ENCODE results near the gene SUSD4. TPM values are rescaled to one million over a fixed set of nuclear protein-coding genes. Genes with fewer than 3 reads are reported as not detected.

Gene SUSD4
- total and polyA plus RNA-seq, 9 of the 15 experiments (the other 6 are each of a cell fraction or from before 2014, with no cell fraction given): 0.06 to 1.7 (median 0.09) TPM; not detected in 4

GRCh38 chr1:223225481-223225880 lies 138.5 kb downstream of the SUSD4 start:
- 47% methylated on average over 6 of the region's 6 CpGs for WGBS (ENCODE audit: insufficient coverage, low coverage, missing lambda C conversion rate)
- Histone ChIP-seq H3K79me2 (ENCODE audit: control insufficient read depth, insufficient read depth, low read length) (no peaks in the 10 kb centered on the region), H2AFZ (ENCODE audit: low read depth, low read length) (no peak overlapping the region), H3K36me3 (ENCODE audit: control insufficient read depth, insufficient read depth, low read length) (no peaks in the 10 kb centered on the region), H3K4me1 (replicated peaks in 1 of 2; ENCODE audit: control insufficient read depth in 2 of 2, insufficient read depth in 2 of 2, low read length in 2 of 2) (peaks cover 6 to 14% of the 10 kb centered on the region in 2 experiments; a peak in 3 of 5 replicates), H3K4me2 (ENCODE audit: insufficient read depth, low read length) (no peak overlapping the region), H3K9me1 (ENCODE audit: control insufficient read depth, insufficient read depth, low read length) (no peaks in the 10 kb centered on the region), H3K9me3 (replicated peaks; ENCODE audit: control insufficient read depth, insufficient read depth, low read depth, low read length) (no peaks in the 10 kb centered on the region), H3K9ac (ENCODE audit: insufficient read depth in 1 of 2, low read depth in 2 of 2, low read length in 2 of 2) (no peak overlapping the region), H3K4me3 (no peak overlapping the region), H4K20me1 (replicated peaks; ENCODE audit: control insufficient read depth, insufficient read depth, low read length) (no peaks in the 10 kb centered on the region), H3K27me3 (ENCODE audit: control insufficient read depth in 2 of 2, insufficient read depth in 2 of 2, low read length in 2 of 2) (no peaks in the 10 kb centered on the region; a peak in 1 of 5 replicates), H3K27ac (ENCODE audit: extremely low read depth, low read depth, low read length) (no peak overlapping the region)
- ChIA-PET POLR2A (interaction anchor here (0.8 kb wide), 1 partner anchor 45 kb away, joined by 3 read pairs; no protein-coding TSS in a partner anchor), CTCF (ENCODE audit: low intra/inter-chr PET ratio) (no interaction called here)
- in situ Hi-C loops (cut with MboI): no loop called here
- DNase-seq (ENCODE audit: extremely low read depth in 1 of 4, low spot score in 3 of 4) (no peak), FAIRE-seq (no peak), ATAC-seq (no peak)
- BruUV-seq (replicated peaks): no TSS peak
- intact Hi-C loops (cut with micrococcal nuclease): no loop called here
- TF ChIP-seq ZC3H11A (IDR thresholded peaks at IDR 0.05; ENCODE audit: low read depth, low read length): no peak
- no peak for TF ChIP-seq FIP1L1 (IDR thresholded peaks at IDR 0.05; ENCODE audit: low read depth, low read length, poor library complexity, severe bottlenecking)
- TF ChIP-seq, protein P1, sequence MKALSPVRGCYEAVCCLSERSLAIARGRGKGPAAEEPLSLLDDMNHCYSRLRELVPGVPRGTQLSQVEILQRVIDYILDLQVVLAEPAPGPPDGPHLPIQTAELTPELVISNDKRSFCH (CRISPR knock-in tag; IDR thresholded peaks at IDR 0.05): no peak
- TF ChIP-seq, protein P1 (tag; IDR thresholded peaks at IDR 0.05): no peak
- no peak for TF ChIP-seq TCF3 (CRISPR knock-in tag; IDR thresholded peaks at IDR 0.05)

- ChIA-PET POLR2A (interaction anchor here (0.8 kb wide), 1 partner anchor 46 kb away, joined by 3 read pairs; no protein-coding TSS in a partner anchor), CTCF (ENCODE audit: low intra/inter-chr PET ratio) (no interaction called here)
- Histone ChIP-seq H3K4me3 (no peak overlapping the region), H3K9ac (ENCODE audit: insufficient read depth in 1 of 2, low read depth in 2 of 2, low read length in 2 of 2) (no peak overlapping the region), H3K79me2 (ENCODE audit: control insufficient read depth, insufficient read depth, low read length) (no peaks in the 10 kb centered on the region), H3K27me3 (ENCODE audit: control insufficient read depth in 2 of 2, insufficient read depth in 2 of 2, low read length in 2 of 2) (no peaks in the 10 kb centered on the region; a peak in 1 of 5 replicates), H3K36me3 (ENCODE audit: control insufficient read depth, insufficient read depth, low read length) (no peaks in the 10 kb centered on the region), H3K27ac (ENCODE audit: extremely low read depth, low read depth, low read length) (no peak overlapping the region), H3K9me3 (replicated peaks; ENCODE audit: control insufficient read depth, insufficient read depth, low read depth, low read length) (no peaks in the 10 kb centered on the region), H2AFZ (ENCODE audit: low read depth, low read length) (no peak overlapping the region), H3K9me1 (ENCODE audit: control insufficient read depth, insufficient read depth, low read length) (no peaks in the 10 kb centered on the region), H4K20me1 (replicated peaks; ENCODE audit: control insufficient read depth, insufficient read depth, low read length) (no peaks in the 10 kb centered on the region), H3K4me2 (ENCODE audit: insufficient read depth, low read length) (no peak overlapping the region), H3K4me1 (replicated peaks in 1 of 2; ENCODE audit: control insufficient read depth in 2 of 2, insufficient read depth in 2 of 2, low read length in 2 of 2) (peaks cover 3 to 11% of the 10 kb centered on the region in 2 experiments; a peak in 3 of 5 replicates)
- FAIRE-seq: no peak
- no TSS peak for BruUV-seq (replicated peaks)
- WGBS (ENCODE audit: insufficient coverage, low coverage, missing lambda C conversion rate): 66% methylated on average over 7 of the region's 7 CpGs
- no peak for DNase-seq (ENCODE audit: extremely low read depth in 1 of 4, low spot score in 3 of 4)
- in situ Hi-C loops (cut with MboI) (no loop called here), intact Hi-C loops (cut with micrococcal nuclease) (no loop called here)
- no peak for ATAC-seq
- TF ChIP-seq, protein P2, sequence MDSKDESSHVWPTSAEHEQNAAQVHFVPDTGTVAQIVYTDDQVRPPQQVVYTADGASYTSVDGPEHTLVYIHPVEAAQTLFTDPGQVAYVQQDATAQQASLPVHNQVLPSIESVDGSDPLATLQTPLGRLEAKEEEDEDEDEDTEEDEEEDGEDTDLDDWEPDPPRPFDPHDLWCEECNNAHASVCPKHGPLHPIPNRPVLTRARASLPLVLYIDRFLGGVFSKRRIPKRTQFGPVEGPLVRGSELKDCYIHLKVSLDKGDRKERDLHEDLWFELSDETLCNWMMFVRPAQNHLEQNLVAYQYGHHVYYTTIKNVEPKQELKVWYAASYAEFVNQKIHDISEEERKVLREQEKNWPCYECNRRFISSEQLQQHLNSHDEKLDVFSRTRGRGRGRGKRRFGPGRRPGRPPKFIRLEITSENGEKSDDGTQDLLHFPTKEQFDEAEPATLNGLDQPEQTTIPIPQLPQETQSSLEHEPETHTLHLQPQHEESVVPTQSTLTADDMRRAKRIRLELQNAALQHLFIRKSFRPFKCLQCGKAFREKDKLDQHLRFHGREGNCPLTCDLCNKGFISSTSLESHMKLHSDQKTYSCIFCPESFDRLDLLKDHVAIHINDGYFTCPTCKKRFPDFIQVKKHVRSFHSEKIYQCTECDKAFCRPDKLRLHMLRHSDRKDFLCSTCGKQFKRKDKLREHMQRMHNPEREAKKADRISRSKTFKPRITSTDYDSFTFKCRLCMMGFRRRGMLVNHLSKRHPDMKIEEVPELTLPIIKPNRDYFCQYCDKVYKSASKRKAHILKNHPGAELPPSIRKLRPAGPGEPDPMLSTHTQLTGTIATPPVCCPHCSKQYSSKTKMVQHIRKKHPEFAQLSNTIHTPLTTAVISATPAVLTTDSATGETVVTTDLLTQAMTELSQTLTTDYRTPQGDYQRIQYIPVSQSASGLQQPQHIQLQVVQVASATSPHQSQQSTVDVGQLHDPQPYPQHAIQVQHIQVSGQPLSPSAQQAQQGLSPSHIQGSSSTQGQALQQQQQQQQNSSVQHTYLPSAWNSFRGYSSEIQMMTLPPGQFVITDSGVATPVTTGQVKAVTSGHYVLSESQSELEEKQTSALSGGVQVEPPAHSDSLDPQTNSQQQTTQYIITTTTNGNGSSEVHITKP (IDR thresholded peaks at IDR 0.05; ENCODE audit: partially characterized antibody): no peak
- TF ChIP-seq TSC22D4 (tag; IDR thresholded peaks at IDR 0.05) (no peak), ZNF696 (CRISPR knock-in tag; conservative IDR thresholded peaks at IDR 0.05) (no peak)
- TF ChIP-seq, protein P3, sequence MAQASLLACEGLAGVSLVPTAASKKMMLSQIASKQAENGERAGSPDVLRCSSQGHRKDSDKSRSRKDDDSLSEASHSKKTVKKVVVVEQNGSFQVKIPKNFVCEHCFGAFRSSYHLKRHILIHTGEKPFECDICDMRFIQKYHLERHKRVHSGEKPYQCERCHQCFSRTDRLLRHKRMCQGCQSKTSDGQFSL (CRISPR knock-in tag; IDR thresholded peaks at IDR 0.05): no peak
- TF ChIP-seq, protein P3 (tag; IDR thresholded peaks at IDR 0.05): no peak
Measured at GRCh38 chr1:223225061-223225460, 138.9 kb downstream of the SUSD4 start.

All from K562 (cell line).